Measurements from ENCODE around the gene GPATCH4.
A peak's percentile ranks its signal among the peaks of the same experiment; 100 is the strongest.

GRCh38 chr1:156623946-156624813 is 22.9 kb upstream of the GPATCH4 start:
- no peak for TF ChIP-seq POLR2A (IDR thresholded peaks at IDR 0.05)
- TF ChIP-seq EP300 (IDR thresholded peaks at IDR 0.05), result no peak
- peak in 4 of 5 experiments; percentile 13 to 34 (median 27) for TF ChIP-seq CTCF (IDR thresholded peaks at IDR 0.05)
